H9 (cell line): ENCODE data around the gene KIAA0753. TPM values are rescaled to one million over a fixed set of nuclear protein-coding genes. Genes with fewer than 3 reads are reported as not detected.

Experiments used
- DNase-seq: peaks from one replicate; pipeline ENCODE4 v3.0.0-alpha.2; 2017
- H2AFZ ChIP-seq: one replicate; pipeline ENCODE4 v1.6.1; 2013; ENCODE audit warnings: mild to moderate bottlenecking, low read length, control low read depth, moderate library complexity
- H2AK5ac ChIP-seq: 2 replicates; pipeline ENCODE4 v1.6.1; 2013; ENCODE audit warnings: low read length, control low read depth, mixed read lengths; ENCODE audit not compliant: insufficient read length
- H2BK120ac ChIP-seq: one replicate; pipeline ENCODE4 v1.6.1; 2013; ENCODE audit warnings: low read depth, mild to moderate bottlenecking, low read length, control low read depth, inconsistent platforms; ENCODE audit not compliant: poor library complexity, severe bottlenecking
- H2BK12ac ChIP-seq: 2 replicates; pipeline ENCODE4 v1.6.1; 2013; ENCODE audit warnings: low read length, control low read depth, mixed read lengths, low read depth; ENCODE audit not compliant: insufficient read length
- H2BK15ac ChIP-seq: 2 replicates; pipeline ENCODE4 v1.6.1; 2013; ENCODE audit warnings: low read depth, low read length, control low read depth
- H2BK20ac ChIP-seq: one replicate; pipeline ENCODE4 v1.6.1; 2013; ENCODE audit warnings: low read depth, mild to moderate bottlenecking, low read length, control low read depth, inconsistent platforms; ENCODE audit not compliant: poor library complexity, severe bottlenecking
- H2BK5ac ChIP-seq: 2 replicates; pipeline ENCODE4 v1.6.1; 2013; ENCODE audit warnings: low read length, control low read depth, mixed read lengths; ENCODE audit not compliant: insufficient read length
- H3K14ac ChIP-seq: 2 replicates; pipeline ENCODE4 v1.6.1; 2013; ENCODE audit warnings: low read length, control low read depth; ENCODE audit not compliant: insufficient read depth
- H3K18ac ChIP-seq: 2 replicates; pipeline ENCODE4 v1.6.1; 2013; ENCODE audit warnings: low read depth, mild to moderate bottlenecking, mixed read lengths, low read length, control low read depth; ENCODE audit not compliant: insufficient read length
- H3K23ac ChIP-seq: 2 replicates; pipeline ENCODE4 v1.6.1; 2013; ENCODE audit warnings: low read length, control low read depth, mixed read lengths, low read depth; ENCODE audit not compliant: insufficient read length
- H3K23me2 ChIP-seq: 2 replicates; pipeline ENCODE4 v1.6.1; 2013; ENCODE audit warnings: low read depth, mild to moderate bottlenecking, mixed read lengths, low read length, control low read depth; ENCODE audit not compliant: insufficient read length, poor library complexity, severe bottlenecking
- H3K27ac ChIP-seq: 2 replicates; pipeline ENCODE4 v1.5.1; 2013; ENCODE audit warnings: low read length, control low read depth, mixed read lengths, low read depth; ENCODE audit not compliant: insufficient read length
- H3K27me3 ChIP-seq: 2 replicates; pipeline ENCODE4 v1.6.1; 2013; ENCODE audit warnings: low read length, control low read depth, inconsistent platforms; ENCODE audit not compliant: insufficient read depth
- H3K4ac ChIP-seq: 2 replicates; pipeline ENCODE4 v1.6.1; 2013; ENCODE audit warnings: low read depth, mild to moderate bottlenecking, control low read depth, inconsistent platforms, low read length, moderate library complexity
- H3K4me1 ChIP-seq: 2 replicates; pipeline ENCODE4 v1.6.1; 2013; ENCODE audit warnings: low read length, control low read depth, inconsistent platforms; ENCODE audit not compliant: insufficient read depth
- H3K4me2 ChIP-seq: 2 replicates; pipeline ENCODE4 v1.6.1; 2013; ENCODE audit warnings: low read length, control low read depth, mixed read lengths; ENCODE audit not compliant: insufficient read length, insufficient read depth
- H3K56ac ChIP-seq: 2 replicates; pipeline ENCODE4 v1.6.1; 2013; ENCODE audit warnings: low read depth, mild to moderate bottlenecking, mixed read lengths, low read length, control low read depth; ENCODE audit not compliant: insufficient read length
- H3K79me1 ChIP-seq: 2 replicates; pipeline ENCODE4 v1.6.1; 2013; ENCODE audit warnings: low read depth, mild to moderate bottlenecking, moderate library complexity, low read length, control low read depth, inconsistent platforms; ENCODE audit not compliant: insufficient read depth, poor library complexity, severe bottlenecking
- H3K79me2 ChIP-seq: 2 replicates; pipeline ENCODE4 v1.6.1; 2013; ENCODE audit warnings: low read length, control low read depth, inconsistent platforms; ENCODE audit not compliant: insufficient read depth
- H3K9ac ChIP-seq: 2 replicates; pipeline ENCODE4 v1.6.1; 2013; ENCODE audit warnings: low read length, control low read depth, mixed read lengths; ENCODE audit not compliant: insufficient read length; ENCODE audit errors: extremely low read depth
- H3K9me3 ChIP-seq: one replicate; pipeline ENCODE4 v1.6.1; 2013; ENCODE audit warnings: low read depth, low read length, inconsistent platforms; ENCODE audit not compliant: control insufficient read depth
- H3T11ph ChIP-seq: one replicate; pipeline ENCODE4 v1.6.1; 2013; ENCODE audit warnings: mild to moderate bottlenecking, low read length, control low read depth, inconsistent platforms
- H4K20me1 ChIP-seq: one replicate; pipeline ENCODE4 v1.6.1; 2013; ENCODE audit not compliant: control insufficient read depth, insufficient read length, insufficient read depth
- H4K5ac ChIP-seq: 2 replicates; pipeline ENCODE4 v1.6.1; 2013; ENCODE audit warnings: low read depth, mild to moderate bottlenecking, mixed read lengths, low read length, control low read depth; ENCODE audit not compliant: insufficient read length
- H4K8ac ChIP-seq: replicated peaks from 2 replicates; pipeline ENCODE4 v1.6.1; 2013; ENCODE audit warnings: low read length, control low read depth, mixed read lengths, low read depth; ENCODE audit not compliant: insufficient read length
- H4K91ac ChIP-seq: 2 replicates; pipeline ENCODE4 v1.6.1; 2013; ENCODE audit warnings: low read depth, mild to moderate bottlenecking, moderate library complexity, mixed read lengths, low read length, control low read depth; ENCODE audit not compliant: insufficient read length
- H3K27ac Mint-ChIP-seq, 3 experiments: 2 replicates in 2 of 3; 3 replicates in 1 of 3; pipeline ENCODE4 v1.8.0; 2020 to 2021; ENCODE audit warnings: mixed read lengths in 3 of 3, mild to moderate bottlenecking in 1 of 3, moderate library complexity in 1 of 3
- H3K27me3 Mint-ChIP-seq: 2 replicates; pipeline ENCODE4 v1.8.0; 2021; ENCODE audit warnings: low read depth, mild to moderate bottlenecking, moderate library complexity, mixed read lengths
- H3K36me3 Mint-ChIP-seq, 3 experiments: 2 replicates in 2 of 3; 3 replicates in 1 of 3; pipeline ENCODE4 v1.8.0; 2020 to 2021; ENCODE audit warnings: low read depth in 3 of 3, mixed read lengths in 3 of 3; ENCODE audit not compliant: insufficient read depth in 1 of 3
- H3K4me1 Mint-ChIP-seq, 2 experiments: 2 replicates each; pipeline ENCODE4 v1.8.0; 2020; ENCODE audit warnings: mixed read lengths in 2 of 2
- H3K4me3 Mint-ChIP-seq, 2 experiments: 2 replicates in 1 of 2; 3 replicates in 1 of 2; pipeline ENCODE4 v1.8.0; 2020 to 2021; ENCODE audit warnings: mild to moderate bottlenecking in 2 of 2, mixed read lengths in 2 of 2, moderate library complexity in 1 of 2
- H3K9me3 Mint-ChIP-seq, 2 experiments: 2 replicates in 1 of 2; 3 replicates in 1 of 2; pipeline ENCODE4 v1.8.0; 2020; ENCODE audit warnings: mild to moderate bottlenecking in 2 of 2, mixed read lengths in 2 of 2, moderate library complexity in 1 of 2
- CTCF ChIP-seq: fragments of 200-600 bp; sonication (generic); conservative IDR thresholded peaks from 3 replicates; pipeline ENCODE4 v1.8.0; 2021; ENCODE audit warnings: antibody characterized with exemption, mild to moderate bottlenecking
- WGBS: extraction: QIAGEN DNeasy Blood & Tissue Kit; methylation state at CpG from one replicate; pipeline ENCODE4 v1.1.7; 2013; ENCODE audit warnings: missing lambda C conversion rate, low lambda C conversion rate, mixed read lengths; ENCODE audit not compliant: insufficient read length; ENCODE audit errors: extremely low coverage; 5-methylcytosine and 5-hydroxymethylcytosine counted together
- total RNA-seq: library from RNA; stranded (reverse); gene quantifications from 2 replicates; pipeline ENCODE4 v1.2.1, GENCODE V29; 2021

The KIAA0753 gene
- total RNA-seq, 1 experiment from 2014 or later = 37.2 TPM

DNA sequence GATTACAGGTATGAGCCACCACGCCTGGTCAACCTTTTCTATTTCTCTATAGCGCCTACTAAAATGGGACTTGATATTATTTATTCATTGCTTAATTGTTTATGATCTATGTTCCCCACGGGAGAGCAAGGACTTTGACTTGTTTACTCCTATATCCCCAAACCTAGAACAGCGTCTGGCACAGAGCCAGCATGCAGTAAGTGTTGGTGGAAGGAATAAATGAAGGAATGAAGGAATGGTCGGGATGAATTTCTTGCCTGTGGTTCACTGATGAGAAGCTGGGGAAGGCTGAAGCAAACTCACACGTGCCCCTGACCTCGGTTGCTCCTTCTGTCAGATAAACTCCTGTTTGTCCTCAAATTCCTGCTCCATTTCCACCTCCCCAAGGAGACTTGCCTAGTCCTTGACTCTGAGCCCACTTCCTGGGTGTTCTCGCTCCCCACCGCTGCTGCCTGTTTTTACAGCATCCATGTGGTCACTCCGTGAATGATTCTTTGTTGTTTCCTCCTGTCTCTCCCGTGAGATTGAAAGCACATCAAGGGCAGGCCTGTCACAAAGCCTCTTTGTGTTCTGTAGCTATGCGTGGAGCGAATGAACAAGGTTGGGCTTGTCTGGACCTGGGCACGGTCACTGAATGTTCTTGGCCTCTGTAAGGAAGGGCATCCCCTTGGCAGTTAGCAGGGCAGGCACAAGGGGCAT lies 28.4 kb upstream of the KIAA0753 start:
- Histone ChIP-seq H3T11ph (no peak overlapping the region), H3K23me2 (no peaks in the 10 kb centered on the region), H3K4me2 (no peak overlapping the region), H2BK12ac (no peak overlapping the region), H3K23ac (no peak overlapping the region), H3K79me2 (no peaks in the 10 kb centered on the region), H4K20me1 (no peaks in the 10 kb centered on the region), H4K91ac (no peak overlapping the region), H2BK5ac (no peak overlapping the region), H4K5ac (no peak overlapping the region), H3K27ac (no peak overlapping the region), H2BK20ac (no peak overlapping the region), H2BK15ac (no peak overlapping the region), H2AK5ac (no peak overlapping the region), H3K4me1 (no peaks in the 10 kb centered on the region), H3K14ac (no peak overlapping the region), H3K79me1 (no peaks in the 10 kb centered on the region), H3K4ac (no peak overlapping the region), H3K9me3 (no peaks in the 10 kb centered on the region), H3K18ac (no peak overlapping the region), H3K27me3 (peaks cover 4% of the 10 kb centered on the region), H2AFZ (no peak overlapping the region), H3K56ac (no peak overlapping the region), H2BK120ac (no peak overlapping the region), H3K9ac (no peak overlapping the region), H4K8ac (no peak overlapping the region)
- H3K27ac Mint-ChIP-seq = peak overlapping the region in 1 of 3 experiments; percentile 4; a peak in 1 of 7 replicates
- H3K9me3 Mint-ChIP-seq = no peaks in the 10 kb centered on the region
- TF ChIP-seq CTCF = no peak
- no peaks in the 10 kb centered on the region for H3K36me3 Mint-ChIP-seq
- H3K4me3 Mint-ChIP-seq = no peak overlapping the region
- peaks cover 47% of the 10 kb centered on the region for H3K27me3 Mint-ChIP-seq
- H3K4me1 Mint-ChIP-seq = peaks cover 0 to 4% of the 10 kb centered on the region in 2 experiments; a peak in 1 of 4 replicates
- no CpG with 5 or more reads among the region's 14 CpGs for WGBS
- peak; percentile 19 for DNase-seq
